ENCODE data around the gene KIF13A. TPM values are rescaled to one million over a fixed set of nuclear protein-coding genes. Genes with fewer than 3 reads are reported as not detected.

The KIF13A gene
- total RNA-seq, 1 experiment from 2014 or later = 52.2 TPM

GRCh38 chr6:17905611-17906592 is 81.5 kb downstream of the KIF13A start:
- Histone ChIP-seq H3K4me1 (replicated peaks; ENCODE audit: insufficient read depth) (peaks cover 43% of the 10 kb centered on the region), H3K27ac (peak overlapping the region; percentile 98), H4K20me1 (ENCODE audit: insufficient read depth) (no peaks in the 10 kb centered on the region), H3K9me2 (ENCODE audit: insufficient read depth) (no peaks in the 10 kb centered on the region), H3K9me3 (ENCODE audit: insufficient read depth, low read depth) (peaks cover 3% of the 10 kb centered on the region), H3K27me3 (ENCODE audit: insufficient read depth, low read depth) (no peaks in the 10 kb centered on the region), H3K4me3 (no peak overlapping the region), H3K4me2 (peak overlapping the region; percentile 74), H3K36me3 (ENCODE audit: low read depth) (no peaks in the 10 kb centered on the region), H3F3A (ENCODE audit: insufficient read depth, low read depth) (peaks cover 34% of the 10 kb centered on the region), H2AFZ (no peak overlapping the region), H3K79me2 (ENCODE audit: low read depth) (peaks cover 64% of the 10 kb centered on the region)
- BruUV-seq (replicated peaks) = no TSS peak
- intact Hi-C loops (cut with micrococcal nuclease; ENCODE audit: unreplicated experiment) = loop anchor here (2.0 to 10.0 kb wide), 3 partner anchors 81 to 217 kb away; partner anchors contain the start of genes KIF13A and NHLRC1
- POLR2A ChIA-PET (ENCODE audit: unreplicated experiment) = interaction anchor here (0.5 to 0.6 kb wide), 3 partner anchors 38 to 884 kb away, joined by 3 to 4 read pairs (median 3); no protein-coding TSS in a partner anchor
- CTCF ChIA-PET = interaction anchor here (0.7 to 1.1 kb wide), 2 partner anchors 28 to 111 kb away, joined by 4 read pairs; no protein-coding TSS in a partner anchor
- DNase-seq = peak in 1 of 2 experiments; percentile 66
- TF ChIP-seq EZH2 (IDR thresholded peaks at IDR 0.05; ENCODE audit: low read depth) = no peak
- no peak for TF ChIP-seq CTCF (conservative IDR thresholded peaks at IDR 0.05)

GRCh38 chr6:17904491-17905120 is 82.8 kb downstream of the KIF13A start:
- Histone ChIP-seq H3K79me2 (ENCODE audit: low read depth) (peaks cover 56% of the 10 kb centered on the region), H3K9me2 (ENCODE audit: insufficient read depth) (no peaks in the 10 kb centered on the region), H3K27ac (no peak overlapping the region), H3K36me3 (ENCODE audit: low read depth) (no peaks in the 10 kb centered on the region), H3K4me1 (replicated peaks; ENCODE audit: insufficient read depth) (peaks cover 43% of the 10 kb centered on the region), H3K4me2 (no peak overlapping the region), H3K27me3 (ENCODE audit: insufficient read depth, low read depth) (no peaks in the 10 kb centered on the region), H3K9me3 (ENCODE audit: insufficient read depth, low read depth) (peaks cover 3% of the 10 kb centered on the region), H3F3A (ENCODE audit: insufficient read depth, low read depth) (peaks cover 34% of the 10 kb centered on the region), H4K20me1 (ENCODE audit: insufficient read depth) (no peaks in the 10 kb centered on the region), H2AFZ (no peak overlapping the region), H3K4me3 (no peak overlapping the region)
- CTCF ChIA-PET = no interaction called here
- POLR2A ChIA-PET (ENCODE audit: unreplicated experiment) = interaction anchor here (0.7 kb wide), 1 partner anchor 250 kb away, joined by 11 read pairs; the partner anchor contains the start of gene TPMT
- no TSS peak for BruUV-seq (replicated peaks)
- intact Hi-C loops (cut with micrococcal nuclease; ENCODE audit: unreplicated experiment) = loop anchor here (10.0 kb wide), 1 partner anchor 80 kb away; no protein-coding TSS in a partner anchor
- TF ChIP-seq CTCF (conservative IDR thresholded peaks at IDR 0.05) (no peak), EZH2 (IDR thresholded peaks at IDR 0.05; ENCODE audit: low read depth) (no peak)
- DNase-seq = no peak

- Histone ChIP-seq H3F3A (ENCODE audit: insufficient read depth, low read depth) (peaks cover 23% of the 10 kb centered on the region), H3K9me2 (ENCODE audit: insufficient read depth) (no peaks in the 10 kb centered on the region), H3K79me2 (ENCODE audit: low read depth) (peaks cover 45% of the 10 kb centered on the region), H3K4me2 (no peak overlapping the region), H3K4me1 (replicated peaks; ENCODE audit: insufficient read depth) (peaks cover 33% of the 10 kb centered on the region), H3K9me3 (ENCODE audit: insufficient read depth, low read depth) (peaks cover 10% of the 10 kb centered on the region), H3K36me3 (ENCODE audit: low read depth) (0 out of 2 replicates have a peak, but pooled peaks cover under 1% of the 10 kb centered on the region), H4K20me1 (ENCODE audit: insufficient read depth) (no peaks in the 10 kb centered on the region), H3K4me3 (no peak overlapping the region), H3K27me3 (ENCODE audit: insufficient read depth, low read depth) (no peaks in the 10 kb centered on the region), H2AFZ (no peak overlapping the region), H3K27ac (no peak overlapping the region)
- DNase-seq = no peak
- intact Hi-C loops (cut with micrococcal nuclease; ENCODE audit: unreplicated experiment) = loop anchor here (10.0 kb wide), 1 partner anchor 78 kb away; no protein-coding TSS in a partner anchor
- POLR2A ChIA-PET (ENCODE audit: unreplicated experiment) = no interaction called here
- no TSS peak for BruUV-seq (replicated peaks)
- CTCF ChIA-PET = no interaction called here
- no peak for TF ChIP-seq EZH2 (IDR thresholded peaks at IDR 0.05; ENCODE audit: low read depth)
- TF ChIP-seq CTCF (conservative IDR thresholded peaks at IDR 0.05) = no peak
Observed at GRCh38 chr6:17902974-17903373, 84.5 kb downstream of the KIF13A start.
